Dedifferentiated amniotic fluid mesenchymal stem cell (primary cell): ENCODE data around the gene PADI3.

Source experiments
- DNase-seq: peaks from one replicate; pipeline ENCODE4 v3.0.0-alpha.2; 2016; ENCODE audit errors: extremely low spot score

PADI3 gene

DNA sequence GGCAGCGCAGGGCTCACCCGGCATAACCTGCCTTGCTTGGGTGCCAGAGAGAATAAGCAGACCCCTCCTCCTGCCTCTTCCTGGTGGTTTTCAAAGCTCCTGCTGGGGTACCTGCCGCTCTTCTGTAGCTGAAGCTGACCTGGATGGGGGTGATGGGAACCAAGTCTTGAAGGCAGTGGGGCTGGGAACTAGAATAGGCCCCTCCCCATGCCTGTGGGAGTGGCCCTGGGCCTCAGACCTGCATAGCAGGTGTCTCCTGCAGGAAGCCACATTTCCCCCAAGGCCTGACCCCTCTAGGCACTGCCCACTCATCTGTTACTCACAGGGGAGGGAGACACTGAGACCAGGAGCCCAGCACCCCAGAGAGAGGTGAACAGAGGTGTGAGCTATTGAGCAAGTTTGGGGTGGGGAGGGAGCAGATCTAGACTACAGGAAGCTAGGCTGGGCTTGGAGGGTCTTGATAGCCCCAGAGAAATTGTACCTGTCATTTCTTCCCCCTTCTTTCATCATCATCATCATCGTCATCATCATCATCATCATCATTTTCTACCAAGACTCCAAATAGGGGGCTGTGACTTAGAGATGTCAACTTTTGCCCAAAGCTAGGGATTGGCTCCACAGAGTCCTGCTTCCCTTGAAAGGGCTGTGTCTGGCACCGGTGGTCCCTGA is 33.9 kb upstream of the PADI3 start:
- no peak for DNase-seq

DNA sequence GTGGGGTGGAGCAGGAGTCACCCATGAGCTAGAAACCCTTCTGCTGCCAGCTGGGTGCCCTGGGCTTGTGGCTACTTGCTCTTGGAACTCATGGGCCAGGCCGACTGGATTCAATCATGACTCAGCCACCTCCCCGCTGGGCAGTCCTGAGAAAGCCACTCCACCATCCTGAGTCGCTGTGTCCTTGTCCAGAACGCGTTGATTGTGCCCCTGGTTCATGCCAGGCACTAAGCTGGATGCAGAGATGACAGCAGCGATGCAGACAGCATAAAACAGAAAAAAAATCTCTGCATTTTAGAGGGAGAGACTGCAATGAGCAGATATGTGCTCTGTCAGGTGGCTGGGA is 33.4 kb upstream of the PADI3 start:
- DNase-seq = no peak

DNA sequence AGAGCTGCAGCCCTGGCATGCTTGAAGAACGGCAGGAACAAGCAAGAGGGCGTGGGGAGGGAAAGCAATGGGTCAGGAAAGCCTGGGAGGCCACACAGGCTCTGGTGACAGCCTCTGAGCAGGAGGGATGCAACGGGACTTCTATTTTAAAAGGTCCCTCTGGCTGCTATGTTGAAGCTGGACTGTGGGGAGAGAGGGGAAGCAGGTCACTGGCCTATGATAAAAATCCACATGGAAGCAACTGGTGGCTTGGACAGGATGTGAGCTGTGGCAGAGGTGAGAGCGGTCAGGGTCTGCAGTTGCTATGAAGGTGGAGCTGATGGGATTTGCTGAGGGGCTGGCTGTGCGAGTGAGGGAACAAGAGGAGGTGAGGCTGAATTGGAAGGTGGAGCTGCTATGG is 32.8 kb upstream of the PADI3 start:
- no peak for DNase-seq

GRCh38 chr1:17217607-17218006 is 31.3 kb upstream of the PADI3 start:
- DNase-seq = no peak

- DNase-seq = no peak
These were observed 30.0 kb upstream of the PADI3 start for GRCh38 chr1:17218939-17219338.

DNA sequence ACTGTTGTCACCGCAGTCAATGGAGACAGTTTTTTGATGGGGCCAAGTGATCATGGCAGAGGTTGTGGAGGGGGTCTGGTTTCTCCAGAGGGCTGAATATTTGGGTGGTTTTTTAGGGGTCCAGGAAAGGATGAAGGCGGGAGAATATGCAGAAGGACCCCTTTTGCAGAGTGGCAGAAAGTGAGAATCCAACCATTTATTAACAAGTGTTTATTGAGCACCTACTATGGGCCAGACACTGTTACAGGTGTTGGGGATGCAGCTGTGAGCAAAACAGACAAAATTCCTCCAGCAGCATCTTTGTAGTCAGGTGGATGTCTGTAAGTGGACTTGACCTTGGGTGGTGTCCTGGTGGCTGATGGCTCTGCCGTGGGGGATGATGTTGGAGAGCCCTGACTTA is 28.6 kb upstream of the PADI3 start:
- DNase-seq = no peak

GRCh38 chr1:17222557-17222956 is 26.3 kb upstream of the PADI3 start:
- no peak for DNase-seq

- DNase-seq = no peak
These were observed 24.5 kb upstream of the PADI3 start for GRCh38 chr1:17224434-17224833.

GRCh38 chr1:17225140-17225539 is 23.8 kb upstream of the PADI3 start:
- DNase-seq = no peak

GRCh38 chr1:17227358-17227915 is 21.5 kb upstream of the PADI3 start:
- no peak for DNase-seq

- DNase-seq = no peak
These were observed 20.3 kb upstream of the PADI3 start for GRCh38 chr1:17228619-17229018.

- DNase-seq = no peak
These were observed 19.5 kb upstream of the PADI3 start for GRCh38 chr1:17229379-17229778.

- no peak for DNase-seq
These were observed 18.8 kb upstream of the PADI3 start for GRCh38 chr1:17230106-17230505.

GRCh38 chr1:17230671-17231310 is 18.1 kb upstream of the PADI3 start:
- DNase-seq = no peak

DNA sequence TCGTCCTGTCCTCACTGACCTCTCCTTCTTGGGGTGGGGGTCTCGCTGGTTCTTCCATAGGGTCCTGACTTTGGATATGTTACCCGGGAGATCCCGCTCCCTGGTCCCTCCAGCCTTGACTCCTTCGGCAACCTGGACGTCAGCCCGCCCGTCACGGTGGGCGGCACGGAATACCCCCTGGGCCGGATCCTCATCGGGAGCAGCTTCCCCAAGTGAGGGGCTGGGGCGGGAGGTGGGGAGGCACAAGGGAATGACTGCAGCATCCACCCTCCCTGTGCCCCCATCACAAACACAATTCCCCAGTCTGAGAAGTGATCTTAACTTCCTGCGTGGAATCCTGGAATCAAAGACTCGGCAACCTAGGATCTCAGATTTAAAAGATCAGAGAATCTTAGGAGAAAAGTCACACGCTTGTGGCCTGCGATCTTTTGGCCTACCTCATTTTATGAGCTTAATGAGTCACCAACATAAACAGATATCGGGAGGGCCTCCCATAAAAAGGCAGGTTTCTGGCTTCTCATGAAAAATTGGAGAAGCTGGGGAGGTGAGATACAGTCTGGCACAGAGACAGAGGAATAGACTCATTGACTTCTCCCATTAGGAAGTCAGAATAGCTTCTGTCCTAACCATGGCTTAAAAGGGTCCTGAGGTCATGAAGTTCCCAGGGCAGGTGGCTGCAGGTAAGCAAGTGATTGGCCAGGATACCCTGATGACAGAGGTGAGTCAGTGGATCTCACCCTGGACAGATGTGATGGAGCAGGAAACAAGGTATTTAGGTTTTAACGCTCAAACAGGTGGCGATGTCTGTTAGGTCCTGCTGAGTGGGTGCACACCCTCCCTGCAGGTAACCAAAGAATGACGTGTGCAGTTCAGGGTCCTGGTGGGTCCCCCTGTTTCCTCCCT is 15.9 kb upstream of the PADI3 start:
- peak; percentile 46 for DNase-seq

GRCh38 chr1:17233675-17234320 is 15.1 kb upstream of the PADI3 start:
- peak; percentile 81 for DNase-seq

DNA sequence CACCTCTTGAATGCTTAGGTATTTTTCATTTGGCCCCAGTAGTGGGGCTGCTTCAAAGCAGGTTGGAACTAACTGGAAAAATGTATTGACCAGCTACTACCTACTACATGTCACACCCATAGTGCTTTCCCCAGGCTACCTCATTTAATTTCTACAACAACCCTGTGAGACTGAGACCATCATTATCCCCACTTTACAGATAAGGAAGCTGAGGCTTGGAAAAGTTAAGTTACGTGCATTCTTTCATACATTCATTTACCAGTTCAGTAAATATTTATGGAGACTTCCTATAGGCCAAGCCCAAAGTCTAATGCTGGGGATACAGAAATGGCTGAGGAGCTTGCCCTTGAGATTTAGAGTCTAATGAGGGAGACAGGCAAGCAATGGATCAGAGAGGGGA is 14.5 kb upstream of the PADI3 start:
- DNase-seq = no peak

DNA sequence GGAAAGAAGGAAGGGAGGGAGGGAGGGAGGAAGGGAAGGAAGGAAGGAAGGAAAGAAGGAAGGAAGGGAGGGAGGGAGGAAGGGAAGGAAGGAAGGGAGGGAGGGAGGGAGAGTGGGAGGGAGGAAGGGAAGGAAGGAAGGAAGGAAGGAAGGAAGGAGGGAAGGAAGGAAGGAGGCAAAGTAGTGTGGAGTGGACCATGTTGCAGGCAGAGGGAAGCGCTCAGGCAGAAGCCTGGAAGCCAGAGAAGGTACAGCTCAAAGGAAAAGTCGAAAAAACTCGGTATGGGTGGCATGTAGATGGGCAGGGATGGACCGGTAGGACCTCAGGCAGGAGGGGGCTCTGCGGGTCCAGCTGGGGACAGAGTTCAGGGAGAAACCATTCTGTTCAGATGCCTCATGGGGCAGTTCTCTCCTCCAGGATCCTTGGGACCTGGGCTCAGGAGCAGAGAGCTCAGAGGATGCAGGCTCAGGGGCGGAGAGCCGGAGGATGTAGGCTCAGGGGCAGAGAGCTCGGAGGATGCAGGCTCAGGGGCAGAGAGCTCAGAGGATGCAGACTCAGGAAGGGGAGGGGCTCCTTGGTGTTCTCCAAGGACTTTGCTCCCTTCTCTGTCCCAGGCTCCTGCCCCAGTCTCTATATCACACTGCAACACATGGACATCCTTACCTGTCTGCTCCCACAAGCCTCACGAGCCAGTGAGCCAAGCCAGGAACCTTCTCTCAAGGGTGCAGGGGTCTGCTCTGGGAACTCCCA is 13.6 kb upstream of the PADI3 start:
- no peak for DNase-seq

GRCh38 chr1:17236779-17237560 is 11.9 kb upstream of the PADI3 start:
- peak; percentile 84 for DNase-seq

DNA sequence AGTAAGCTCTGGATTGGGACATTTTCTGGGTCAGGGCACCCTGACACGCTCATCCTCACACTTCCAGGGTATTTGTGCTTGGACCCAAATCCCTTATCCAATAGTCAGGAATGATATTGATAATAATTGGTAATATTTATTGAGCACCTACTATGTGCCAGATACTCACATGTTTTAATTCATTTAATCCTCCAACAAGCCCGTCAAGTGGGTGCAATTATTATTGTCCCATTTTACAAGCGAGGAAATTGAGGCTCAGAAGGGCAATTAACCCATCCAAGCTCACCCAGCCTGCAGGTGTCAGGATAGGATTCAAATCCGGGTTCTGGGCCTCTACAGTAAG is 11.4 kb upstream of the PADI3 start:
- DNase-seq = no peak

DNA sequence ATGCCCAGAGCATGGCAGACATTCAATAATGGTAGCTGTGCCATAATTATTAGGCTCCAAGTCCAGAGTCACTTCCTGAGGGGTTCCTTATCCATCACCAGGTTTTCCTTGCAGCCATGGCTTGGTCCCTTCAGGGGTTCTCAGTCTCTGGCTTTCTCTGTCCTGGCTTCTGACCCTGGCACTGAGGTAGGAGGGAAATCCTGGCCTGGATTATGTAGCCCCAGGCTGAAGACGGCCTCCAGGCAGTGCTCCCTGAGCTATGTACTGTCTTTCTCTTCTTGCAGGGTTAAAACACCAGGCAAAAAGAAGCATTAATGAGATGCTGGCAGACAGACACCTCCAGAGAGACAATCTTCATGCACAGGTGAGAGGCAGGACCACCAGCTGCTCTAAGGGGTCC is 9.5 kb upstream of the PADI3 start:
- peak; percentile 42 for DNase-seq
